CD4-positive, alpha-beta T cell treated with Interleukin-6 at 100 ng/mL for 8 hours (primary cell): ENCODE results near the gene GPATCH11.

Experiments used
- DNase-seq: peaks from one replicate; pipeline ENCODE4 v3.0.0-alpha.2; 2020; ENCODE audit warnings: mixed read lengths, low spot score

GPATCH11 gene

GRCh38 chr2:37083873-37084794, at the start of gene GPATCH11, which contains the start of gene HEATR5B:
Gene GPATCH11 (plus strand): TSS chr2:37084518. CDS start chr2:37088382, 3,864 bp downstream.
Gene HEATR5B (minus strand): TSS chr2:37084372. CDS start chr2:37083414, 958 bp downstream.
- peak; percentile 95 for DNase-seq

GRCh38 chr2:37037771-37038170, 46.5 kb upstream of the GPATCH11 start:
- no peak for DNase-seq

- no peak for DNase-seq
These were observed 44.7 kb upstream of the GPATCH11 start for GRCh38 chr2:37039580-37039979.

DNA sequence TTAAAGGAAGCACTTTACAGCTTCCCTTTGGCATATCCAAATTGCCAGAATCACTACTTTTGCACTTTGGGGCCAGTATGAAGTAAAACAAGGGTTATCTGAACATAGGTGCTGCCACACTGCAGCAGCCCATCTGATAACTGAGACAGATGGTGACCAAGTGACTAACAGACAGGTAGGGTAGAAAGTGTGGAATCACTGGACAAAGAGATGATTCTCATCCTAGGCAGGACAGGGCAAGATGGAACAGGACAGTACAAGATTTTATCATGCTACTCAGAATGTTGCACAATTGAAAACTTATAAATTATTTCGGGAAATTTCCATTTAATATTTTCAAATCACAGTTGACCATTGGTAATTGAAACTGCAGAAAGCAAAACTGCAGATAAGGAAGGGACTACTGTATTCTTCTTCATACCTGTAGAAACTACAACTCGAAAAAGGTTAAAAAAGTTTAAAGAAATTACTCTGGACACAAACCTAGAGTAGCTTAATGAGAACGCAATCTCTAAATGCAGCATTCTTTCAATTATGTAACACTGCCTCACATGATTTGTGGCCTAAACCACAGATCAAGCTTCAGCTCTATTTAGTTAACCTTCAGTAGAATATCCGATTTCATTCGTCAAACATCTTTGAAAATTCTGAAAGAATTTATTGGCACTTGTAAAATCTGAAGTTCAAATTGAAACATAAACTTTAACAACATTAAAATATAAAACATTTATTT, 31.6 kb upstream of the GPATCH11 start:
- no peak for DNase-seq

DNA sequence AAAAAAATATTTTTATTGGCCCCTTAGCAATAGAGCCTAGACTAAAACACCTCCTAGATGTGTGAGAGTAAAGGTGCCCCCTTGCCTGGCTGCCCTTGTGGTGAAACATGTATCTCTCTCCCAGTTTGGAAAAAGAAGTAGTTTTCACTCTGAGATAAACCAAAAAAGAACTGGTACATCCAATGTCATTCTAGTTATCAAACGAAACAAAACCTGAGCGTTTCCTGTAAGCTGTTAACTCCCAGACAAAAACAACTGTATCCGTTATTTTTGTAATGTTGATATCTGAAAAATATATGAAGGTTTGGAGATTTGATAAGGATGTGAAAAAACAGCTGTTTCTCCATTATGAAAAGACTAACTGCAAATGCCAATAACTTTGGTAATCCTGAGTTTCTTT, 24.5 kb upstream of the GPATCH11 start:
- no peak for DNase-seq

DNA sequence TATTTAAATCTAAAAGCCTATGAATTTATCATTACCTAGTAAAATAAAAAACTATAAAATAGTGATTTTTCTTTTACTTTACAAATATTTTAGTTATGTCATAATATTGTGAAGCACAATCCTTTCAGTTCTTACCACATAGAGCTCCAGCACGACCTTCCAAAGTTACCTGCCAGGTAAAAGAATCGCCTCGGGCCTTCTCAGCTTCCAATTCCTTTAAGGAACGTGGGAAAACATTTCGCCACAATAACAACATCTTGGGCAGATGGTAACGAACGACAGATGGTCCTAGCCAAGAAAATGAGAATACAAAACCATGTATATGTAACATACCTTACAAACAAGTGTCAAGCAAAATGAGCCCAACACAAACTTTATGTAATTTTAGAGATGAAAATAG, 23.9 kb upstream of the GPATCH11 start:
- no peak for DNase-seq

- no peak for DNase-seq
These were observed 23.2 kb upstream of the GPATCH11 start for GRCh38 chr2:37061013-37061711.

- DNase-seq: no peak
These were observed 22.5 kb upstream of the GPATCH11 start for GRCh38 chr2:37061776-37062175.

DNA sequence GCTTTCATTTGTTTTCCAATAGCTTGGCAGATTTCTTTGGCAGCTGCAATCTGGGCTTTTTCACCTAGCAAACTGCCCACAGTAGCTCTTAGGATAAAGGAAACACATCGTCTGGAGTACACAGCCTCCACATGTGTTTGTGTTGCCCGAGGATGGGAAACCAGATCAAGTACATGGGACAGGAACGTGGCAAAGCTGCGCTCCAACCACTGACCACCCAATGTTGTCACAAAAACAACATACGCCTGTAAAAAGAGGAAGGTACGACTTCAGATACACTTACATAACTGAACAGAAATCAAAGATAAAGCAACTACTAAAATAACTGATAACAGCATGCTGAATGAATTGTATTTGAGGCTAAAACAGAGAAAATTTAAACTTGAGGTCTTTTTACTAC, 15.6 kb upstream of the GPATCH11 start:
- DNase-seq: no peak

DNA sequence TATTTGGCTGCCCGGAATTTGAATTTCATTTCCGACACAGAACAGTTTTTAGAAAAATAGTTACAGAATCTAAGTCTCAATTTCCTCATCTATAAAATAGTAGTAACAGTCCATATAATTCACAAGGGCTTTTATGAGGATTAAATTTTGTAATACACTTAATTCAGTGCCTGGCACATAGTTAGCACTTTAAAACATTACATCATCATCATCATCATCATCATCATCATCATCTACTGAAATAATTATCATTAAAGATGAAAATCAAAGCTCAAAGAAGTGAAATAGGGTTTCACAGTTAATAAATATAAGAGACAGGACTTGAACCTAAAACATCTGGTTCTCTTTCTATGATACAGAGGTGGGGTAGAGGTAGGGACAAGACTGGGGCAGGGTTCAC, 13.4 kb upstream of the GPATCH11 start:
- DNase-seq: no peak

GRCh38 chr2:37080266-37080665, 4.1 kb upstream of the GPATCH11 start:
- DNase-seq: no peak

- peak; percentile 5 for DNase-seq
These were observed 3.6 kb upstream of the GPATCH11 start for GRCh38 chr2:37080689-37081088.

DNA sequence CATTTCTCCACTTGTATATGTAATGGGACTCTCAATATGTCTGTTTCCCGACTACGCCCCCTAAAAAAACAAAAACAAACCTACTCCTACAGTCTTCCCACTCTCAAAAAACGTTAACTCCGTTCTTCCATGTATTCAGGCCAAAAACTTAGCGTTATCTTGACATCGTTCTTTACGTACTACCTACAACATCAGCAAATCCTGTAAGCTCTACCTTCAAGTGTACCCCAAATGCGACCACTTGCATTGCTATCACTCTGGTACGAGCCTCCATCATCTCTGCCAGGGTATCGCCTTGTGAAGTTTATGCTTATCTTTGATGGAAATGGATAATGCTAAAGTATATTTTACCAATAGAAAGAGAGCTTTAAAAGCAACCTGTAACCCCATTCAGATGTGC, 479 bp downstream of the GPATCH11 start:
- no peak for DNase-seq

DNA sequence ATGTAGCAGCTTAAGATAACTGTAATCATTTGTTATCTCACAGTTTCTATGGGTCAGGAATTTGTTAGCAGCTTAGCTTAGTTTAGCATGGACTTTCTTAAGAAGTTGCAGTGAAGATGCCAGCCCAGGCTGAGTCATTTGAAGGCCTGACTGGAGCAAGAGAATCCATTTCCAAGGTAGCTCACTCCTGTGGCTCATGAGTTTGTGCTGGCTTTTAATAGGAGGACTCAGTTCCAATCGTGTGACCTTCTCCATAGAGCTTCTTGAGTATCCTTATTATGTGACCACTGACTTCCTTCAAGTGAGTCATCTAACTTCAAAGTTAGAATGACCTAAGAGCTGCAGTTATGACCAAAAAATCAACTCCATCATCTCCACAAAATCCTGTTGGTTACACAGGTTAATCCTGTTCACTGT, 1.4 kb downstream of the GPATCH11 start:
- DNase-seq: no peak

GRCh38 chr2:37090019-37090477, 5.7 kb downstream of the GPATCH11 start:
- no peak for DNase-seq

DNA sequence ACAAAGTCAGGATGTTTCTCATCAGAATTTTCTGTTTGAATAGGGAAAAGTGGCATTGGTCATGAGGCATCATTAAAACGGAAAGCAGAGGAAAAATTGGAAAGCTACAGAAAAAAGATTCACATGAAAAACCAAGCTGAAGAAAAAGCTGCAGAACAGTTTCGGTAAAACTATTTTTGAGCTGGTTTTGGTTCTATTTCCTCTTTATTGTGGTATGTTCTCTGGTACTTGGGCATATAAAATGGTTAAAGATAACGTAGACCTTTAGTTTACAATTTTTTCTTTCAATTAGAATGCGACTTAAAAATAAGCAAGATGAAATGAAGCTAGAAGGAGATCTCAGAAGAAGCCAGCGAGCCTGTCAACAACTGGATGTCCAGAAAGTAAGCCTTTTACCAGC, 7.6 kb downstream of the GPATCH11 start:
- DNase-seq: no peak

DNA sequence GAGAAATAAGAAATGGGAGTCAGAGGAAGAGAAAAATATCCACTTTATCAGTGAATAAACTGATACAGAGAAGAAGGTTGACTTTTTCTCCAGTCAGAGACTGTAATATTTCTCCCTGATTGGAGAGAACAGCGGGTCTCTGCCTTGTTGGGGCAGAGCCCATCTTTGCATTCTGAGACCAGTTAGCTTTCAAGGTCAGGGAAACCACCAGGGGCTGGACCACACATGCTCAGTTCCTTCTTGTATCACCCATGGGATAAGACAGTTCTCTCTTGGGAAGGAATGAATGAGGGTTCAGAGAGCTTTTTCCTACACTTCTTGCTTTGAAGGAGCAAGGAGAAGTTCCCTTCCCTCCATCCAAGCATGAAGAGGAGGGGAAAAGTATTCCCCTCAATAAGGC, 12.2 kb downstream of the GPATCH11 start:
- DNase-seq: no peak

DNA sequence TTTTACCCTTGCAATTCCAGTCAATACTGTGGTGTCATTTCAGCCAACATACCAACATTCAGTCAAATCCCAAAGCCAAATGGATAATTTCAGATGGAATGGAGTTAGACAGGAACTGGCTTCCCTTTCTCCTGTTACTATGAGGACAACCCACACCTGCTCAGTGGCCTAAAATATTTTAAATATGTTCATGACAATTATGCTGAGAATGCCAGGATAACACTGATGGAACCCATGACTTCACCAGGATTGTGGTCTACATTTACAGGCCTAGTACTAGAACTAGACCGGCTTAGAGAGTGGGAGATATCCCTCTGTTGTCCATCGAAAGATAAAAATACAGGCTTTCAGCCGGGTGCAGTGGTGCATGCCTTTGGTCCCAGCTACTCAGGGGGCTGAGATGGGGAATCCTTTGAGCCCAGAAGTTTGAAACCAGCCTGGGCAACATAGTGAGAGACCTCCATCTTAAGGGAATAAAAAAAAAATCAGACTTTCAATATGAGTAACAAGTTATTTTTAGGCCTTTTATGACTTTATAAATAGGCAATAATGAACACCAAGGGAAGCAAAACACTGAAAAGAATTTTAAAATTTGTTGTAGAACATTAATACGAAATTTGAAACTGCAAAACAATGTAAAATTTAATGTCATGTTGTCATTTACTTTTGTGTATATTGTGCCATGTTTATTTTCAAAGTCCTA, 14.2 kb downstream of the GPATCH11 start:
- no peak for DNase-seq

DNA sequence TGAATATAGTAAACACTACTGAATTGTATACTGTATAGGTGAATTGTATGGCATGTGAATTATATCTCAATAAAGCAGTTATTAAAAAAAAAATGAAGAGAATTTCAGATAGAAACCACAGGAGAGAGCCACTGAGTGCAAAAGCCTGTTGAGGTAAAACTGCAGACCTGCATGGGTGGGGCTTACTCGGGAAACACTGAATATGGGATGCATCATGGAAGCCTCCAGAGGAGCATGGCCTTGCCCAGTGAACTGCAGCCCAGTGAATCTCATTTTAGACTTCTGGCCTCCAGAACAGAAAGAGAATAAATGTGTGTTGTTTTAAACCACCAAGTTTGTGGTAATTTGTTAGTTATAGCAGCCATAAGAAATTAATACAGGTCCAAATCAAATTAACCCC, 15.7 kb downstream of the GPATCH11 start:
- no peak for DNase-seq

DNA sequence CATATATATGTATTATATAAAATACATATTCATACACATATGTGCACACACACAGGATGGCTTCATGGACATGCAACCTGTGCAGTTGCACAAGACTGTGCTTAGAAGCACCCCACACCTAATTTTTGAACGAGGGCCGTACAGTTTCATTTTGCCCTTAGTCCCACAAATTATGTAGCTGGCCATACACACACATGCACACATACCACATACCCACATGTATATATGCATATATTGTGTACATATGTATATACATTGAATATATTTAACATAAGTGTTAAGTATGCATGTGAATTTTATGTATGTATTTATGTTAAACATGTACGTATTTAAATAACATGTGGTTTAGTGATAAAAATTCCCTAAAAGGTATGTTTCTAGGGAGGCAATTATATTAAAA, 18.3 kb downstream of the GPATCH11 start:
- DNase-seq: no peak

- DNase-seq: no peak
These were observed 19.9 kb downstream of the GPATCH11 start for GRCh38 chr2:37104178-37104577.

DNA sequence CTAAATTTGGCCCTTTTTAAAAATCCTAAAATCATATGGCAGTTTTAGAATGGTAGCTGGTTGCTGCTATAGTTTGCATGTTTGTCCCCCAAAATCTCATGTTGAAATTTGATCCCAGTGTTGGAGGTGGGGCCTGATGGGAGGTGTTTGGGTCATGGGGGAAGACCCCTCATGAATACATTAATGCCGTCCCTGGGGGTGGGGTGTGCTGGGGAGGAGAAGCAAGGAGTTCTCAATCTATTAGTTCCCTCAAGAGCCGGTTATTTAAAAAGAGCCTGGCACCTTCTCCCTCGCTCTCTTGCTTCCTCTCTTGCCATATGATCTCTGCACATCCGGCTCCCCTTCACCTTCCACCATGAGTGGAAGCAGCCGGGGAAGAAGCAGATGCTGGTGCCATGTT, 20.8 kb downstream of the GPATCH11 start:
- no peak for DNase-seq
